HUDEP-2 (cell line): Measurements from ENCODE around the gene REPIN1.
"Not testable (repeated sequence)": the region's sequence is repeated elsewhere in the genome, so short reads cannot be mapped to it uniquely, and the experiment has no call there.

Source experiments
- DNase-seq, 76 experiments: peaks; one replicate each; lab custom pipeline; 2025; ENCODE audit not compliant: unreplicated experiment in 76 of 76; lab: John Stamatoyannopoulos, UW

Gene REPIN1

GRCh38 chr7:150374472-150374871 is 5.8 kb downstream of the REPIN1 start:
- no peak for DNase-seq

- no peak for DNase-seq
Measured at GRCh38 chr7:150375662-150376521, 7.3 kb downstream of the REPIN1 start.

GRCh38 chr7:150376560-150376959 is 7.9 kb downstream of the REPIN1 start:
- DNase-seq: no peak

DNA sequence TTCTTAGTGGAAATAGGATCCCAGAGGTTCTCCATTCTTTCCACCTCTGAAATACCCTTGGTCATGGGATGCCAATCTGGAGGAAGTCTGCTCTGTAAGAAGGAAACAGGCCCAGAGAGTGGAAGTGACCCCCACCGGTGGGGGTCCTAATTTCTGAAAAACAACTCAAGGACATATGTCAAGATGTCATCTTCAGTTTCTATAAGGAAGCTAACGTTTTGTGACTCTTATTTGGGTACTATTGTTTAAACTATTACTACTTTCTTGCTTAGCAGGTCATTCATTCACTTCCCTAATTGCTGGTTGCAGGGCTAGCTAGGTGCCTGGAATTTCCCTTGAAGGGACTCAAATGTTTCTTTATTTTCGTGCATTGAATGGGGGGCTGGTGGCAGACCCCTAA is 8.6 kb downstream of the REPIN1 start:
- DNase-seq: no peak

GRCh38 chr7:150377635-150378034 is 9.0 kb downstream of the REPIN1 start:
- no peak for DNase-seq

DNA sequence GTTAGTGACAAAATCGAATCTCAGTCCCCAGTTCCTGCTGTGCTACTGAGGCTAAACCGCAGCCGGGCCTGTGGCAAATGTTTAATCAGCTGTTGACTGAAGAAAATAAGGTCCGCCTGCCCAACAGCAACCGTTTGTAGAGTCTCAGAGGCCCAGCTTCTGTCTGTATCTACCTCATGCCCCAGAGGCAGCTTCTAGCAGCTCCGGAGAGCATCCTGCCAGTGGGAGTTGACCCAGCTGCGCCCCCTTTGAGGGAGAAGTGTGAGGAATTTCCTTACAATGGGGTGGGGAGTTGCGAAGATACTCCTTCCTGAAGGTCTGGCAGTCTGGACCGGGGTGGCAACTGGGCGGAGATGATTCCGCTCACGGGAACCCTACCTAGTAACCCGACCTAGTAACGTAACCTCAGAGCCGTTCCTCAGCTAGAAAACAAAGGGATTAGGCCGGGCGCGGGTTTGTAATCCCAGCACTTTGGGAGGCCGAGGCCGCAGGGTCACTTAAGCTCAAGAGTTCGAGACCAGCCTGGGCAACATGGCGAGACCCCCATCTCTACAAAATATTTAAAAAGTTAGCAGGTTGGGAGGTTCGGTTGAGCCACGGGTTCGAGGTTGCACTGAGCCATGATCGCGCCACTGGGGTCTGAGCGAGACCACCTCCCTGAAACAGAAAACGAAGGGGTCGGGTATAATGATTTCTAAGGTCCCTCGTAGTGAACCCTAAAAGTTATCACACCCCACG is 9.7 kb downstream of the REPIN1 start:
- peak in 52 of 76 experiments; percentile 4 to 59 (median 36) for DNase-seq

GRCh38 chr7:150378853-150379440 is 10.3 kb downstream of the REPIN1 start, which contains the start of gene ZNF775:
TSS of gene ZNF775 (plus strand) at chr7:150379330. CDS start at chr7:150388471, 9,141 bp downstream.
- peak in 73 of 76 experiments; percentile 33 to 93 (median 87) for DNase-seq

DNA sequence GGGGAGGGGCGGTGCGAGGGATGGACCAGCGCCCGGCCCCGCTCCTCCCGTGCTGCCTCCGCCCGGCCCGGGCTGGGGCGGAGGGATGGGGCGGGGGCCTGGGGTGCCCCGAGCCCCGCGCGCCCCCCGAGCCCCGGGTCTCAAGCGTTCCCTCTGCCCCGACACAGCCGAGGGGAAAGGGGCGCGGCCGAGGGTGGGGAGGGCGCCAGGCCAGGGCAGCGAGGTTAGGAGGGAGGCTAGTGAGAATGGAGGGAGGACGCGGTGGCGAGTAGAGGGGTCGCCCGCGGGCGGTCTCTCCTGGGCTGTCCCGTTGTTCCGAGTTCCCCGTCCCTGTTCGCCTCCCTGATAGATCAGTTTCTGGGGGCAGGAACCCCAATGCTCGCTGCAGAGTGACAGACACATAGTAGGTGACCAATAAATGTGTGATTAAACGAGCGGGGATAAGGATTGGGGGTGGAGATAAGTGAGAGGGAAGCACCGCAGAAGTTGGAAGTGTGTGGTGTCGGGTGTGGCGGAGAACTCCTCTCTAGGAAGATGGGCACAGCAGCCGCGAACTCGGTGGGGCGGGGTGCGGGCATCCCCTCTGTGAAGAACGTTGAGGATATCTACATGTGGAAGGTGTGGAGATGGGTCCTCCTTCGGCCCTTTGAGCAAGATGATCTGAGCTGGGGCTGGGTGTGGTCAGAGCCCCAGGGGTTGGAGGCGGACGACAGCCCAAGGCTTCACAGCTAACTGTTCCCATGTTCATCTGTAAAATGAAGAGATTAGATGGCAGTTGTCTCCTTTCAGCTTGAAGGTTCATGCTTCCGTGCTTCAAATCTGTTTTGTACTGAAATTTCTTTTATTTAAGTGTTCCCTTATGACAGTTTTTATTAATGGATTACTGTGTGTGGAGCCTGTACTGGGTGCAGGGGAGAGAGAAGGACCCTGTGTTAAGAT is 11.1 kb downstream of the REPIN1 start:
- DNase-seq: peak in 33 of 76 experiments; percentile 10 to 65 (median 32)

DNA sequence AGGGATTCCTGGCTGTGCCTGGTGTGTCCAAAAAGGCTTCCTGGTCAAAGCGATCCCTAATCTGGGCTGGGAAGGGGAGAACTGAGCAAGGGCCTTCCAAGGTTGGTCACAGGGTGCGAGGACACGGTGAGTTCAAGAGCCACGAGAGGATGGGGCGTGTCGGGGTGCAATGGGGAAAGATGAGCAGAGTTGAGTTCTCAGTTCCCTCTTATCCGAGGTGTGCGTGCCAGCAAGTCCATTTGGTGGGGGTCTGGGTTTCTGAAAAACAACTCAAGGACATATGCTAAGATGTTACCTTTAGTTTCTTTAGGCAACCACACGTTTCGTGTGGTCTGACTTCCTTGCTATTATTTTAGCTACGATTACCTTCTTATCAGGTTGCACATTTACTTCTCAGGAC is 11.8 kb downstream of the REPIN1 start:
- no peak for DNase-seq

DNA sequence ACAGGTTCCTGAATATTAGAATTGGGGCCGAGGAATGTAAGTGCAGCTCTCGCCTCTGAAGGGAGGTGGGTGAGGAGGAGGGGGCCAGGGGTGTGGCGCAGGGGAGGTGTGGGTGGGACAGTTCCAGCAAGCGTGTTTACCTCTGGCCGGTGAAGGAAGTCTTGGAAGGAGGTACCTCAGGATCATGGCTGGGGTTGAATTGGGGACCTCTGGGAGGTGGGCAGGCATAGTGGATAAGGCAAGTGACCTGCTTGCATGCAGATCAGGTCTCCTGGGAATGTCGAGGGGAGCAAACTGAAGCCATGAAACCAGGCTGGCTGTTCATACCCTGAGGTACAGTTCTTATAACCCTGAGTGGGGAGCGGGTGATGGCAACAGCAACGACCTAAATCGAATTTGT is 12.5 kb downstream of the REPIN1 start:
- no peak for DNase-seq

DNA sequence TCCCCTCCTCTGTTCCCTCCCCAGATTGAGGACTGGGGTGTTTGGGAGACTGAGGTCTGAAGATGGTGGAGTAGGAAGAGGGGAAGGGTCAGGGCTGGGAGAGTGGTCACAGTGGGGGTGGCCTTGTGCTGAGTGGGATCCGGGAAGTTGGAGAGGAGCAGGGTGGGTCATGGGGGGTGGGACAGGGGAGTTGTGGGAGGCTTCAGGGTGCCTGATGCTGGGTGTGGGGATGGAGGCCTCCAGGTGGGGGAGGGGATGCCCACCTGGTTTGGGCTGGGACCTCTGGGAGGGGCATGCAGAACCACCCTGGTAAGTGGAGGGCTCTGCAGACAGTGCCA is 13.1 kb downstream of the REPIN1 start:
- DNase-seq: no peak

- no peak for DNase-seq
Measured at GRCh38 chr7:150382123-150382843, 13.7 kb downstream of the REPIN1 start.

DNA sequence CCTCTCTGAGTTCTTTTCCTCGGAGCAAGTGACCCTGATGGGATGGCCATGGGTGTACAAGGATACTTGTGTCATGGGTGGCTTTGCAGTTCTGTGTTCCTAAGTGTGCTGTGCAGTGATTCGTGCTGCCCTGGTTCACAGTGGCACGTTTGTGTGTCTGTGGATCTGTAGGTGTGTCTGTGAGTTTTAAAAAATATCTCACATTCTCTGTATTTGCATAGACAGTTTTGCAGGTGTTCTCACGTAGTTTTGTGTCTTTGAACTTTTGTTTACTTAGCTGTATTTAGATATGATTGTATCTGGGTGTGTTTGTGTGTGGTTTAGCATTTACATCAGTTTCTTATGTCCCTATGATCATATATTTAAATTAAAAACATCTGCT is 14.2 kb downstream of the REPIN1 start:
- no peak for DNase-seq

GRCh38 chr7:150383710-150384397 is 15.2 kb downstream of the REPIN1 start:
- no peak for DNase-seq

DNA sequence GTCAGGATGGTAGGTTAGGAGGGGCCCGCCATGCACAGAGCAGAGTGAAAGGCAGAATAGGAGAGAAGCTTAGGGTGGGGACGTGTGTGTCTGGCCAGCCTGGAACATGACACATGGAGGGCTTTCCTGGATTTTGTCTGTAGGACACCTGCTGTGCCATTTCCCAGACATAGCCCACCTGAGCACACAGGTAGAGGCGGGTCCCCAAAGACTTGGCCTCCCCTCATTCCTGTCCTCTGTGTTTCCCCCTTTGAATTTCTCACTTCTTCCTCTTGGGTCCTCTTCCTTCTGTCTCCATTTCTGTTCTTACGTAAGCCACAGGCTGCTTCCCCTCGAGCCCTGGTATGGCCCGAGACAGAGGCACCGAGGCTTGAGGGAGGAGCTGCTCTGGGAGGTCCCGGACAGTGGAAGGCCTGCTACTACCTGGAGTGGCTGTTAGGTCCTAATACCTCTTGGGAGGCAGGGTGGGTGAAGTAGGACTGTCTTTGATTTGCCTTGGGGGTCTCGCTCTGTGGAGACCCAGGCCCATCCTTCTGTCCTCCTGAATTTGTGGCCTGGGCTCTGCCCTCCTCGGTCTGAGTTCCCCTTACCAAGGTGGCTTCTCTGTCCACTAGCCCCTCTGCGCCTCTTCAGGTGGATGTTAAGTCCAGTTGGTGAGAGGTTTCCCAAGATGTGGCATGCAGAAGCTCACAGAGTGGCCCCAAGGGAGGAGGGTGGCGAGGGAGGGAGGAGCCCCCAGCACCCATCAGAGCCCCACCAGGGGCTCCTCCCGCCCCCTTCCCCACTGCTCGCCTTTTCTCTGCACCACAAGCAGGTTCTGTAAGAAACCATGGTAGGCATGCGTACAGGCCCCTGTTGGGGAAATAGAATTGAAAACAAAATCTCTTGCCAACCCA is 16.0 kb downstream of the REPIN1 start:
- no peak for DNase-seq

- DNase-seq: no peak
Measured at GRCh38 chr7:150385302-150385723, 16.7 kb downstream of the REPIN1 start.

GRCh38 chr7:150385884-150386283 is 17.3 kb downstream of the REPIN1 start:
- DNase-seq: not testable (repeated sequence)

GRCh38 chr7:150388306-150388705 is 19.7 kb downstream of the REPIN1 start:
- no peak for DNase-seq
